Cerebellar nuclear complex (tissue), 1 donor: ENCODE results near the gene ZFP57.

Experiments used
- DNase-seq, 2 experiments: peaks; one replicate each; lab custom pipeline; 2025; lab: John Stamatoyannopoulos, UW

The ZFP57 gene

DNA sequence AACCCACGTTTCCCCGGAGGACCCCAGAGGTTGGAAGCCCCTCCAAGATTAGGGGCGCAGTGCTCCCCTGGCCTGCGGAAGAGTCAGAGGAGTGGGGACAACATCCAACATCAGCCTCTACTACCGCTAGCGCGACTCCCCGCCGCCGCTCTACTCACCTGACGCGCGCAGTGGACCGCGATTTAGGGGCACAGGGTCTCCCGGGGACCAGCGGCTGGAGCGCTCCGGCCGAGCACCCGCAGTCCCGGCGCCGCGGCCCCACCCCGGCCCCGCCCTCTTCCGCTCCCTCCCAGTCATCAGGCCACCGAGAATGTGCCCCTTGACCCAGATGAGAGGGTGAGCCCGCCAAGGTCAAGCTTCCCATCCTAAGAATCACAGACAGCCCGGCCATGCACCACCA lies at the start of gene ZFP57:
TSS of gene ZFP57 (minus strand) at position 249 of the 400 bp plus-strand sequence. CDS start 4,149 bp downstream, outside the sequence.
- no peak for DNase-seq

DNA sequence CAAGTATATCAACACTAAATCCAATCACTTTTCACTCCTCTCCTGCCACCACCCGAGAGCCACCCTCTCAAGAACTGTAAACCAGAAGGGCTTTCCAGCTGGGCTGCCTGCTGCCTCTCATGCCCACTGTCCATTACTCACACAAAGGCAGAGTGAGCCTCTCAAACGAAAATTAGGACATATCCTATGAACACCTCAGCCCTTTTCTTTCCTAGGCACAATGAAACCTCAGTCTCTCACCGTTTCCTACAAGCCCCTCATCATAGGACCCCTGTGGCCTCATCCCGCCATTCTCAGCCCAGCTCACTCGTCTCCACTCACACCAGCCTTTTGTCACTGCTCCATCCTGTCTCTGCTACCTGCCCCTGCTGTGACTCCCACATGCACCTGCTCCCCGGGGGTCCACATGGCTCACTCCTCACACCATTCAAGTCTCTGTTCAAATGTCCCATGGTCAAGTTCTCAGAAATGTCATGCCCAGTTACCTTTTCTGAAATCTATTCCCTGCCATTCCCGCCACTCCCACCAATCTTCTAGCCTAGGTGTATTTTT lies 49.7 kb upstream of the ZFP57 start:
- no peak for DNase-seq

DNA sequence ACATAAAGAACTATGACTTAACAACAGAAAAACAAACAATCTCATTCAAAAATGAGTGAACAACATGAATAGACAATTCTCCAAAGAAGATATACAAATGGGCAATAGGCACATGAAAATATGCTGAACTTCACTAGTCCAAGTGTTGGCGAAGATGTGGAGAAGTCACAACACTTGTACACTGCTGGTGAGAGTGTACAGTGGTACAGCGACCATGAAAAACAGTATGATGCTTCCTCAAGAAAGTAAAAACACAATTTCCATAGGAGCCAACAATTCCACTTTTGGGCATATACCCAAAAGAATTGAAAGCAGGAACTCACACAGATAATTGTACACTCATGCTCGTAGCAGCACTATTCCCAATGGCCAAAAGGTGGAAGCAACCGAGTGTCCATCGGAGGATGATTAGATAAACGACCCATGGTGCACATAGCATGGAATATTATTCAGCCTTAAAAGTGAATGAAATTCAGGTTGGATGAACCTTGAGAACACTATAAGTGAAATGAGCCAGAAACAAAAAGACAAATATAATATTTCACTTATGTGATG lies 48.9 kb upstream of the ZFP57 start:
- DNase-seq = no peak

DNA sequence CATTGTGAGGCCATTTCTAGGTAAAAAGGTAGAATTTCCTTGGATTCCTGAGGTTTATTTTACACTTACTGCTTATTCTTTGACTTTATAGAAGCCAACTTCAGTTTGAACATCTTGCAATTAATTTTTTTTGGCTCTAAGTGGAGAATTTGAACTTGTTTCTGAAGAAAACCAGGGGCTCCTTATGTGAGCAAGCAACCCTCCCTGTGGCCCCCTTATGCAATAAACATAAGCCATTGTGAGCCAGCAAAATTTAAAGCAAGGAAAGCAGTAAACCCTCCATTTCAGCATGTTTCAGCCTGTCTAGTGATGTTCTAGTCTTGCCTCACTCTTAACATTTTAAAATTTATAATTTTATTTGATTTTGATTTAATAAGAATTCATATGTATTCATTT lies 47.9 kb upstream of the ZFP57 start:
- no peak for DNase-seq

DNA sequence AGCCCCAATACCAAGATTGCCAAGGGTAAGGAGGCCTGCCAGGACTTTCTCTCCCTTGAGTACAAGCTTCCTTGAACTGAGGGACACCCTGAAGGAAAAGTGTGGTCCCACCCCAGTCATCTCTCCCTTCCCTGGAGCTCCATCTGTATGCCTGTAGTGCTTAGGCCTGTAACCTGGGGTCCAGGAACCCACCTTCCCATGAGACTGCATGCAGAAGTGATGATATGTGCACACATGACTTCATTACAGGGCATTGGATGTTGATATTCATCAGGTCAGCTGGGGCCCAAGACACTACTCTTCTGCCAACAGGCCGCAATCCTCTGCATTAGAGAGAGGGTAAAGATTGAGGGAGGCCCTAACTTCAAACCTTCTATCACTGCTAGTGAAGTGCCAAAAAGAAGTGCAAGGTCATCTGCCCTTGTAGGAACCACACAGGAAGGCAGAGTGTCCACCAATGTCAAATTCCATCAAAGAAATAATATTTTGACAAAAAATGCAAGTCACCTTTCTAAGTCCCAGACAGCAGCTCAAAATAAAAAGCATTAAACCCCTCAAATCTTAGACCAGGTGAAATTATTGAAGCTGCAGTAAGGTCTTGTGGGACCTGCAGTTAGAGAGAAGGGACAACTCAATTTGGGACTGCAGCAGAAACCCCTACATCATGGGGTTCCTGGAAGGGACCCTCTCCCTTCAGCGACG lies 47.4 kb upstream of the ZFP57 start:
- no peak for DNase-seq

DNA sequence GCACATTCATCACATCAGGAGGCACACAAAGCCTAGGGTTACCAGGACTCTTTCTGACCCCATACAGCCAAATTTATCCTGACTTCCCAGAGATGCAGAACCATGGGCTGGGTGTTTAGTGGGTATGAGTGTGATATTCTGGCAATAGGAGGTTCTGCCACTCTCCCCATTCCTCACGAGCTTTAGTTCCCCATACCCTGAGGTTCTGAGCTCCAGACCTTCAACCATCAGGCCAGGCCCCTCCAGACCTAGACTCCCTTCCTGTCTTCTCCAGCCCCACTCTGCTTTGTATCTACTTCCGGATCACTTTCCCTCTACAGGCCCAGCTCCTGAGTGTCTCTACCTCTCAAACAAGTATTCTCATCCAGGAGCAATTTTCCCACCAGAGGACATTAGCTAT lies 46.7 kb upstream of the ZFP57 start:
- no peak for DNase-seq

DNA sequence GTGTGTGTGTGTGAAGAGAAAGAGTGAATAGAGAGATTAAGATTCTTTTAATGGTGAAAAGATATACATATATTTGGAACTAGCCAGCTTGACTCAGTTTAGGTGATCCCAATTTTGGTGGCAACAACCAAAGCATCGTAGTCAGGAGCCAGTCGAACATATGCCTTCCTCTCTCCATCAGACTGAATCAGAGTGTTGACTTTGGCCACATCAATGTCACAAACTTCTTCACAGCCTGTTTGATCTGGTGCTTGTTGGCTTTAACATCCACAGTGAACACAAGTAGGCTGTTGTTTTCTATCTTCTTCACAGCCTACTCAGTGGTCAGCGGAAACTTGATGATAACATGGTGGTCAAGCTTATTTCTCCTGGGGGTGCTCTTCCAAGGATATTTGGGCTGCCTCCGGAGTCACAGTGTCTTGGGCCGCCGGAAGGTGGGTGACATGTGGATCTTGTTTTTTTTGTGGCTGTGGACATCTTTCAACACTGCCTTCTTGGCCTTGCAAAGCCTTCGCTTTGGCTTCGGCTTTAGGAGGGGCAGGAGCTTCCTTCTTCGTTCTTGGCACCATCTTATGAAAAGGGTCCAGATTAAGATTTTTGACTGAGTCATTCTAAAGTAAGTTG lies 45.7 kb upstream of the ZFP57 start:
- DNase-seq = no peak

DNA sequence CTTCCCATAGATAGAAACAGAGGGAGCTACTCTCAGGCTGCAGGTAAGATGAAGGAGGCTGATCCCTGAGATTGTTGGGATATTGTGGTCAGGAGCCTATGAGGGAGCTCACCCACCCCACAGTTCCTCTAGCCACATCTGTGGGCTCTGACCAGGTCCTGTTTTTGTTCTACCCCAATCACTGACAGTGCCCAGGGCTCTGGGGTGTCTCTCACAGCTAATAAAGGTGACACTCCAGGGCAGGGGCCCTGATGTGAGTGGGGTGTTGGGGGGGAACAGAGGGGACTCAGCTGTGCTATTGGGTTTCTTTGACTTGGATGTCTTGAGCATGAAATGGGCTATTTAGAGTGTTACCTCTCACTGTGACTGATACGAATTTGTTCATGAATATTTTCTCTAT lies 45.0 kb upstream of the ZFP57 start:
- DNase-seq = no peak

DNA sequence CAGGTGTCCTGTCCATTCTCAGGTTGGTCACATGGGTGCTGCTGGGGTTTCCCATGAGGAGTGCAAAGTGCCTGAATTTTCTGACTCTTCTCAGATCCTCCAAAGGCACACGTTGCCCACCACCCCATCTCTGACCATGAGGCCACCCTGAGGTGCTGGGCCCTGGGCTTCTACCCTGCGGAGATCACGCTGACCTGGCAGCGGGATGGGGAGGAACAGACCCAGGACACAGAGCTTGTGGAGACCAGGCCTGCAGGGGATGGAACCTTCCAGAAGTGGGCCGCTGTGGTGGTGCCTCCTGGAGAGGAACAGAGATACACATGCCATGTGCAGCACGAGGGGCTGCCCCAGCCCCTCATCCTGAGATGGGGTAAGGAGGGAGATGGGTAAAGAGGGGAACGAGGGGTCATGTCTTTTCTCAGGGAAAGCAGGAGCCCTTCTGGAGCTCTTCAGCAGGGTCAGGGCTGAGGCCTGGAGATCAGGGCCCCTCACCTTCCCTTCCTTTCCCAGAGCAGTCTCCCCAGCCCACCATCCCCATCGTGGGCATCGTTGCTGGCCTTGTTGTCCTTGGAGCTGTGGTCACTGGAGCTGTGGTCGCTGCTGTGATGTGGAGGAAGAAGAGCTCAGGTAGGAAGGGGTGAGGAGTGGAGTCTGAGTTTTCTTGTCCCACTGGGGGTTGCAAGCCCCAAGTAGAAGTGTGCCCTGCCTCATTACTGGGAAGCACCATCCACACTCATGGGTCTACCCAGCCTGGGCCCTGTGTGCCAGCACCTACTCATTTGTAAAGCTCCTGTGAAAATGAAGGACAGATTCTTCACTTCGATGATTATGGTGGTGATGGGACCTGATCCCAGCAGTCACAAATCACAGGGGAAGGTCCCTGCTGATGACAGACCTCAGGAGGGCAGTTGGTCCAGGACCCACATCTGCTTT lies 44.3 kb upstream of the ZFP57 start:
- DNase-seq = no peak

DNA sequence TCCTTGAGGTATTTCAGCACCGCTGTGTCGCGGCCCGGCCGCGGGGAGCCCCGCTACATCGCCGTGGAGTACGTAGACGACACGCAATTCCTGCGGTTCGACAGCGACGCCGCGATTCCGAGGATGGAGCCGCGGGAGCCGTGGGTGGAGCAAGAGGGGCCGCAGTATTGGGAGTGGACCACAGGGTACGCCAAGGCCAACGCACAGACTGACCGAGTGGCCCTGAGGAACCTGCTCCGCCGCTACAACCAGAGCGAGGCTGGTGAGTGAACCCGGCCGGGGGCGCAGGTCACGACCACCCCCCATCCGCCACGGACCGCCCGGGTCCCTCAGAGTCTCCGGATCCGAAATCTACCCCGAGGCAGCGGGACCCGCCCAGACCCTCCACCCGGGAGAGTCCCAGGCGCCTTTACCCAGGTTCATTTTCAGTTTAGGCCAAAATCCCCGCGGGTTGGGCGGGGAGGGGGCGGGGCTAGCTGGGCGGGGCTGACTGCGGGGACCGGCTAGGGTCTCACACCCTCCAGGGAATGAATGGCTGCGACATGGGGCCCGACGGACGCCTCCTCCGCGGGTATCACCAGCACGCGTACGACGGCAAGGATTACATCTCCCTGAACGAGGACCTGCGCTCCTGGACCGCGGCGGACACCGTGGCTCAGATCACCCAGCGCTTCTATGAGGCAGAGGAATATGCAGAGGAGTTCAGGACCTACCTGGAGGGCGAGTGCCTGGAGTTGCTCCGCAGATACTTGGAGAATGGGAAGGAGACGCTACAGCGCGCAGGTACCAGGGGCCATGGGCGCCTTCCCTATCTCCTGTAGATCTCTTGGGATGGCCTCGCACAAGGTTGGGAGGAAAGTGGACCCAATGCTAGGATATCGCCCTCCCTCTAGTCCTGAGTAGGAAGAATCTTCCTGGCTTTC lies 43.0 kb upstream of the ZFP57 start:
- no peak for DNase-seq

DNA sequence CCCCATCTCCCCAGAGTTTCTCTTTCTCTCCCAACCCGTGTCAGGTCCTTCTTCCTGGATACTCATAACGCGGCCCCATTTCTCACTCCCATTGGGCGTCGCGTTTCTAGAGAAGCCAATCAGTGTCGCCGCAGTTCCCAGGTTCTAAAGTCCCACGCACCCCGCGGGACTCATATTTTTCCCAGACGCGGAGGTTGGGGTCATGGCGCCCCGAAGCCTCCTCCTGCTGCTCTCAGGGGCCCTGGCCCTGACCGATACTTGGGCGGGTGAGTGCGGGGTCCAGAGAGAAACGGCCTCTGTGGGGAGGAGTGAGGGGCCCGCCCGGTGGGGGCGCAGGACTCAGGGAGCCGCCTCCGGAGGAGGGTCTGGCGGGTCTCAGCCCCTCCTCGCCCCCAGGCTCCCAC lies 42.3 kb upstream of the ZFP57 start, which contains the start of gene HLA-F:
TSS of gene HLA-F (plus strand) at position 173 of the 404 bp plus-strand sequence. CDS start at position 203, 30 bp downstream.
- DNase-seq = peak in 1 of 2 experiments; percentile 30

DNA sequence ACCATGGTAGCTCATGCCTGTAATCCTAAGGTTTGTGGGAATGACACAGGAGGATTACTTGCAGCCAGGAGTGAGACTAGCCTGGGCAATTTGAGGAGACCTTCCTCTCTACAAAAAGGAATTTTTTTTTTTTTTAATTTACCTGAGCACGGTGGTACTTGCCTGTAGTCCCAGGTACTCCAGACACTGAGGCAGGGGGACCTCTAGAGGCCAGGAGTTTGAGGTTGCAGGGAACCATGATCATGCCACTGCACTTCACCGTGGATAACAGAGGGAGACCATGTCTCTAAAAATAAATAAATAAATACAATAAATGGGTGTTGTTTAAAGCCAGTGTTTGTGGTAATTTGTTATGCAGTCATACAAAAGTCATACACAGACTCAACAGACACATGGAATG lies 39.9 kb upstream of the ZFP57 start:
- no peak for DNase-seq

DNA sequence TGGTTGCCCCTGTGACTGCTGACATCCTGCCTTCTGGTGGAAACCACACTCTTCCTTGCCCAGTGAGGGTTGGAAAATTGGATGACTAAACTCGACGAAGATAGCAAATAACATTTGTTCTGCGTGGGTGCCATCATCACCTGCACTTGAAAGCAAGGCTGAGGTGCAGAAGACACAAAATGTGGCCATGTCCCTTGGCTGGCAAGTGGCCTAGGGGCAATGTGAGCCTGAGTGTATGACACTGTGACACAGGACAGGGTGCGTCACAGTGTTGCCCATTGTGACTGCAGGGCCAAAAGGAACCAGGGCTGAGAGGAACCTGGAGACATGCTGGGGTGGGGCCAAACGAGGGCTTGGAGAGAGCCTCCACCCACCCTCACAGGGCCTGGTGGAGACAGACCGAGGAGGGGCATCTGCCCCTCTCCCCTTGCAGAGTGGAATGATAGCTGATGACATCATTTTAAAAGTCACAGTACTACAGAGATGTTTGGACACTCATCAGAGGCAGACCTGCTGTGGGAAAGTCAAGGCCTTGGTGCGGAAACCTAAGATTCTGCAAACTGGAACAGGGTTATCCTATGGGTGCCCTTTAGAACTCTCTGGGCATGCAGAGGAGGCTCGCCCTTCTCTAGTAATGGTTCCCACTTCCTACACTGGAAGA lies 29.5 kb upstream of the ZFP57 start:
- DNase-seq = no peak

DNA sequence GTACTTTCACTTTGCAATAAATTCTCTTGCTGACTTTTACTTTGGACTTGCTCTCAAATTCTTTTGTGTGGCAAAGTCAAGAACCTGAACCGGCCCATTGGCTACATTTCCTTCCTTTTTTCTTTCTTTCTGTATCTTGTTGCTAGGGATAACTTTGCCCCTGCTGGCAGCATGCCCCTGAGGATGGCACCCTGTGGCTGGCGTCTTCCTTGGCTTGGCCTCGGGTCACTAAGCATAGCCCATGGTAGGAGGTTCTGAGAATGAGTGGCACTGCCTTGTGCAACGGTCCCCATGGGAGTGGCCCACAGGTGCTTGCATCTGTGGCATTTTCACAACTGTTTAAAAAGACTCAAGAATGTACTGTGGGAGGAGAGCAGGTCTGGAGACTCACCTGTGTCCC lies 28.2 kb upstream of the ZFP57 start:
- DNase-seq = no peak

DNA sequence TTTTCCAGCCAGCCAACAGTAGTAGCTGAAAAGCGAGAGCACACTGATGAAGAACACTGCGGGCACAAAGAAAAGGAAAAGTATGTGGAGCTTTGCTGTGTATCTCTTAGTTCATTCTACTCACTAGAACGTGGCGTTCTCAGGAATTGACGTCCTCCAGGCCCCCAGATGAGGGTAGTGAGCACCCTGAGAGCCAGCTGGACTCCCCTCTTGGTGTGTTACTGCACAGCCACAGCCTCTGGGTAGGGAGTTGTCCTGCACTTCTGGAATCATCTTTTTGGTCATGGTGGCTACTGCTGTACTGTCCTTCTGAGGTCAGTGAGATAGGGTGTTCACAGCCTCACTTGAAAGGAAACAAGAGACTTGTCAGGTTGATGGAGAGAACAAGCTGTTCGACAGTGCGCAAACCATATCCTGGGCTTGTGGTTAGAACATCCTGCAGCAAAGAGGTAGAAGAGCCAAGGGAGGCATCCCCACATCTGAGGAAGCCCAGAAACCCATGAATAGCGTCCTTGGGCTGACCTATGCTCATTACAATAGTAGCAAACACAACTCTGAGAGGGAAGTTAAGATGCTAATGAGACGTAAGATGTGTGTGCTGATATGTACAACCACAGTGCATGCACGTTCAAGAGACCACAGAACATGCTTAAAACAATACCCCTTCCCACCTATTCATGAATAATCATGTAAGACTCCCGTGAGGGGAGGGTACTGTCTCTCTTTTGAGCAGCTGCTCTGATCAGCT lies 27.7 kb upstream of the ZFP57 start:
- no peak for DNase-seq

DNA sequence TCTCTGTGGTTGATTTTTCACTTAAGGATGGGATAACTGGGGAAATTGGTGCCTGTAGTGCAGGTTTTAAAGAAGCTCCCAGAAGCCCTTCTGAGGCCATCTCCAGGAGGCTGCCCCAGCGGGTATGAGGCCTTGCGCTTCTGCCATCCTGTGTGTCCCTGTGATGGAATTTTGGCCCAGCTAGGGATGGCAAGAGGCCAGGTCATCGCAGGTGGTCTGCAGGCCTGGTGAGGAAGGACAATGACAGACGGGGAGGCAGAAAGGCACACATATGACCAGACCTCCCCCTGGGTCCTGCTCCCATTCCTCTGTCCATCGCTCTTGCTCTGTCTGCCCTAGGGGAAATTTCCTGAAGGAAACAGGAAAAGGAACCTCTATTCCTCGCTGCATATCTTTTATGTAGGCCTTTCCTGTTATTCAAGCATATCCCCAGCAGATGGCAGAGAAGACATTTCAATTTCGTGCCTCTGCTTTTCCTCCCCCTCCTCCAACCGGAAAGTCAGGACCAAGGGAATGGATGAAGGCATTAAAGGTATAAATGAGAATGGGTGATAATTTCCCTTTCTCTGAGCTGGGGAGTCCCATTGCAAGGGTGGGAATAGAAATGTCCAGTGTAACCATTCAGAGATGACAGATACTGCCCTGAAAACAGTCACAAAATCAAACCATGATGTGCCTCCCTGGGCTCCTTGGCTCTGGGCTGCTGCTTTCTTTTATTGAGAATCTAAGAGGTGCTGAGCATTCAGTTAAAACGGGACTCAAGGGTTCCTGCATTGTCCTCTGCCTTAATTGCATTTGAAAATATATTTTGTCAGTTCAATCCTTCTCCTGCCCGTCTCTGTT lies 24.7 kb upstream of the ZFP57 start:
- peak in 1 of 2 experiments; percentile 23 for DNase-seq

DNA sequence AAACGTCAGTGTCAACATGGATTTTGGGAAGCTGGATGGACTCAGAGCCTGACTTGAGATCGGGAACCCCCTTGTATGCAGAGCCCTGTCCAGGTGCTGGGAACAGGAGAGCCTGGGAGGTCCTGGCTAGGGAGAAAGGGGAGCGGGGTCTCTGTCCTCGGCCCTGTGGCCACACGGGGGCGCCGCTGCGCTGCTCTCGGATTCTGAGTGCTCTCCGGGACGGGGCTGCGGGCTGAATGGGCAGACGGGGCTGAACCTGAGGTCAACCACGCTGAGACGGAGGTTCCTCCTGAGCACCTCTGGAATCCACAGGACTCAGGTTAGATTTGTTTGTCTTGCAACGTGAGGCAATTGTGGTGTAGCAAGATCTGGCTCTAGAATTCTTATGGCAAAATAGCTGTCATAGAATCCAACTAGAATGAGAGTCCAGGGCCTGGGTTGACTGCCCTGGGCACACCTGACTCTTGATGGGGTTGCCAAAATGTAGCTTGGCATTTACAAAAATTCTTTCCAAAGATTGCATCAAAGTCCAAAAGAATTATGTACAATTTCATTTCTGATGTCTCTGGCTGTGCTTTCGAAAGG lies 21.7 kb upstream of the ZFP57 start:
- no peak for DNase-seq
